IMR-90 (cell line): ENCODE measurements around the gene NPAS3. TPM values are rescaled to one million over a fixed set of nuclear protein-coding genes. Genes with fewer than 3 reads are reported as not detected.

Experiments used
- ATAC-seq: fragments of 200-7000 bp; cut with Tn5 transposase; 2 replicates; pipeline ENCODE4 v1.9.1; 2020; ENCODE audit warnings: low read depth, mild to moderate bottlenecking, moderate library complexity
- BruUV-seq: library from RNA; stranded (reverse); fragments of 400-500 nt; replicated peaks from 2 replicates; lab custom pipeline; 2021; lab: Mats Ljungman, UMichigan
- CTCF ChIA-PET: fragments of 300-600 bp; formaldehyde crosslinking; extraction: SDS; loops from one replicate; lab custom pipeline; 2021; ENCODE audit warnings: antibody characterized with exemption; lab: Yijun Ruan, JAX
- POLR2A ChIA-PET: fragments of 300-600 bp; sonication (Branson Sonifier 250); formaldehyde crosslinking; loops from one replicate; lab custom pipeline; 2022; ENCODE audit warnings: antibody characterized with exemption; ENCODE audit not compliant: unreplicated experiment; lab: Charles Lee
- DNase-seq: peaks from one replicate; pipeline ENCODE4 v3.0.0; 2013
- H2AFZ ChIP-seq: replicated peaks from 2 replicates; pipeline ENCODE3; 2013; ENCODE audit warnings: low read length, mild to moderate bottlenecking; ENCODE audit not compliant: poor library complexity
- H2AK5ac ChIP-seq: 2 replicates; pipeline ENCODE4 v1.6.1; 2013; ENCODE audit warnings: low read depth, low read length, inconsistent platforms
- H2AK9ac ChIP-seq: replicated peaks from 2 replicates; pipeline ENCODE3; 2013; ENCODE audit warnings: mild to moderate bottlenecking, low read depth, low read length, moderate library complexity; ENCODE audit not compliant: poor library complexity
- H2BK120ac ChIP-seq: 2 replicates; pipeline ENCODE4 v1.6.1; 2013; ENCODE audit warnings: low read depth, low read length, inconsistent platforms
- H2BK15ac ChIP-seq: 3 replicates; pipeline ENCODE4 v1.6.1; 2013; ENCODE audit warnings: low read depth, low read length, inconsistent platforms
- H2BK20ac ChIP-seq: 2 replicates; pipeline ENCODE4 v1.6.1; 2013; ENCODE audit warnings: low read depth, mild to moderate bottlenecking, inconsistent platforms, low read length, moderate library complexity
- H2BK5ac ChIP-seq: 2 replicates; pipeline ENCODE4 v1.6.1; 2013; ENCODE audit warnings: mild to moderate bottlenecking, low read depth, low read length, inconsistent platforms; ENCODE audit not compliant: poor library complexity, severe bottlenecking
- H3K14ac ChIP-seq: replicated peaks from 2 replicates; pipeline ENCODE4 v1.6.1; 2013; ENCODE audit warnings: low read depth, low read length, inconsistent platforms
- H3K18ac ChIP-seq: 2 replicates; pipeline ENCODE4 v1.6.1; 2013; ENCODE audit warnings: low read depth, low read length, control low read depth
- H3K23ac ChIP-seq: 2 replicates; pipeline ENCODE4 v1.6.1; 2013; ENCODE audit warnings: low read depth, low read length, inconsistent platforms
- H3K27ac ChIP-seq: 2 replicates; pipeline ENCODE4 v1.5.1; 2013; ENCODE audit warnings: mild to moderate bottlenecking, control low read depth, low read length; ENCODE audit not compliant: insufficient read depth
- H3K27me3 ChIP-seq: 2 replicates; pipeline ENCODE4 v1.6.1; 2013; ENCODE audit warnings: low read length; ENCODE audit not compliant: control insufficient read depth, insufficient read depth
- H3K36me3 ChIP-seq: 2 replicates; pipeline ENCODE4 v1.6.1; 2013; ENCODE audit warnings: low read length, mixed read lengths; ENCODE audit not compliant: control insufficient read depth, insufficient read depth
- H3K4ac ChIP-seq: 2 replicates; pipeline ENCODE4 v1.6.1; 2013; ENCODE audit warnings: low read depth, low read length, inconsistent platforms
- H3K4me1 ChIP-seq: 2 replicates; pipeline ENCODE4 v1.6.1; 2013; ENCODE audit warnings: low read length, mixed read lengths; ENCODE audit not compliant: control insufficient read depth, insufficient read depth
- H3K4me2 ChIP-seq: 2 replicates; pipeline ENCODE4 v1.6.1; 2013; ENCODE audit warnings: low read depth, mild to moderate bottlenecking, control low read depth, low read length, moderate library complexity
- H3K4me3 ChIP-seq: 2 replicates; pipeline ENCODE4 v1.5.1; 2013; ENCODE audit warnings: low read depth, mild to moderate bottlenecking, control low read depth, low read length, moderate library complexity; ENCODE audit not compliant: insufficient read depth
- H3K56ac ChIP-seq: 2 replicates; pipeline ENCODE4 v1.6.1; 2013; ENCODE audit warnings: low read length, inconsistent platforms; ENCODE audit not compliant: insufficient read depth; ENCODE audit errors: extremely low read depth
- H3K79me1 ChIP-seq, 2 experiments: 2 replicates each; pipeline ENCODE4 v1.6.1; 2013; ENCODE audit warnings: low read length in 2 of 2, inconsistent platforms in 1 of 2, low read depth in 1 of 2
- H3K9ac ChIP-seq: 2 replicates; pipeline ENCODE4 v1.6.1; 2013; ENCODE audit warnings: low read depth, low read length, control low read depth
- H3K9me1 ChIP-seq: 2 replicates; pipeline ENCODE4 v1.6.1; 2013; ENCODE audit warnings: low read length, inconsistent platforms; ENCODE audit not compliant: insufficient read depth
- H3K9me3 ChIP-seq: 2 replicates; pipeline ENCODE4 v1.6.1; 2013; ENCODE audit warnings: low read length; ENCODE audit not compliant: control insufficient read depth, insufficient read depth
- H4K20me1 ChIP-seq: 2 replicates; pipeline ENCODE4 v1.6.1; 2013; ENCODE audit warnings: low read length, inconsistent platforms; ENCODE audit not compliant: insufficient read depth
- H4K5ac ChIP-seq: 2 replicates; pipeline ENCODE4 v1.6.1; 2013; ENCODE audit warnings: mild to moderate bottlenecking, low read depth, low read length, control low read depth
- H4K8ac ChIP-seq, 2 experiments: 2 replicates each; pipeline ENCODE4 v1.6.1; 2013; ENCODE audit warnings: low read depth in 2 of 2, low read length in 2 of 2, control low read depth in 1 of 2, inconsistent platforms in 1 of 2
- H4K91ac ChIP-seq: 2 replicates; pipeline ENCODE4 v1.6.1; 2013; ENCODE audit warnings: low read depth, low read length, inconsistent platforms; ENCODE audit not compliant: insufficient read depth
- CEBPB ChIP-seq: IDR thresholded peaks from 2 replicates; pipeline ENCODE4 v1.6.1; 2012; ENCODE audit warnings: low read depth, low read length, improper control_type of control experiment
- MAFK ChIP-seq: IDR thresholded peaks from 2 replicates; pipeline ENCODE4 v1.6.1; 2012; ENCODE audit warnings: low read depth, low read length, improper control_type of control experiment
- MAZ ChIP-seq: IDR thresholded peaks from 2 replicates; pipeline ENCODE4 v1.6.1; 2012; ENCODE audit warnings: low read depth, mild to moderate bottlenecking, low read length, improper control_type of control experiment, moderate library complexity, borderline replicate concordance
- MXI1 ChIP-seq: IDR thresholded peaks from 2 replicates; pipeline ENCODE4 v1.6.1; 2012; ENCODE audit warnings: low read depth, mild to moderate bottlenecking, low read length, moderate library complexity, borderline replicate concordance
- NFE2L2 ChIP-seq: fragments of 150-350 bp; IDR thresholded peaks from 2 replicates; pipeline ENCODE4 v1.6.1; 2016; ENCODE audit warnings: low read depth, mild to moderate bottlenecking, low read length
- RCOR1 ChIP-seq: IDR thresholded peaks from 2 replicates; pipeline ENCODE4 v1.6.1; 2012; ENCODE audit warnings: mild to moderate bottlenecking, low read length, improper control_type of control experiment; ENCODE audit not compliant: insufficient replicate concordance
- RFX5 ChIP-seq: IDR thresholded peaks from 2 replicates; pipeline ENCODE4 v1.8.0; 2012; ENCODE audit warnings: low read depth, mild to moderate bottlenecking, low read length, moderate library complexity
- SMC3 ChIP-seq: fragments of 150-350 bp; IDR thresholded peaks from 2 replicates; pipeline ENCODE4 v1.6.1; 2016; ENCODE audit warnings: low read depth, mild to moderate bottlenecking, antibody characterized with exemption, low read length, moderate library complexity
- WGBS, 2 experiments: methylation state at CpG; one replicate each; pipeline versions ENCODE4 v1.1.5 to v1.1.7; 2013; ENCODE audit warnings: missing lambda C conversion rate in 2 of 2; ENCODE audit not compliant: insufficient read length in 1 of 2; ENCODE audit errors: extremely low coverage in 2 of 2; 5-methylcytosine and 5-hydroxymethylcytosine counted together
- dilution Hi-C: fragments of 300-500 bp; cut with HindIII; formaldehyde crosslinking; loops from one replicate; pipeline ENCODE4 v1.14.3; 2018; ENCODE audit warnings: low sequenced_read_pairs; ENCODE audit not compliant: unreplicated experiment
- in situ Hi-C: fragments of 300-500 bp; cut with MboI; formaldehyde crosslinking; loops from 3 replicates; pipeline ENCODE4 v1.14.3; 2019; ENCODE audit warnings: low sequenced_read_pairs, inconsistent platforms, mixed read lengths
- intact Hi-C: fragments of 100-400 bp; cut with micrococcal nuclease; formaldehyde crosslinking; loops from 2 replicates; pipeline ENCODE4 v1.10.0; 2022
- polyA plus RNA-seq, 3 experiments: library from polyadenylated mRNA; depleted of rRNA; stranded (reverse); fragments of >200 nt; gene quantifications; 2 replicates each; pipeline ENCODE4 v1.2.3, GENCODE V29; 2012; ENCODE audit warnings: low replicate concordance in 1 of 3
- total RNA-seq: library from RNA; depleted of rRNA; stranded (reverse); fragments of >200 nt; gene quantifications from 2 replicates; pipeline ENCODE4 v1.2.3, GENCODE V29; 2012

The NPAS3 gene
- total and polyA plus RNA-seq, 2 of the 4 experiments (the other 2 are of a cell fraction) = not detected

GRCh38 chr14:33738029-33738428 lies 799.4 kb downstream of the NPAS3 start:
- no peak overlapping the region for H3K27ac ChIP-seq
- no peaks in the 10 kb centered on the region for H3K9me3 ChIP-seq
- H3K9ac ChIP-seq = no peak overlapping the region
- no peak overlapping the region for H3K56ac ChIP-seq
- no peak overlapping the region for H2BK120ac ChIP-seq
- no peak overlapping the region for H4K5ac ChIP-seq
- no peak overlapping the region for H3K4me3 ChIP-seq
- no peak overlapping the region for H4K8ac ChIP-seq
- dilution Hi-C loops (no loop called here), intact Hi-C loops (no loop called here), in situ Hi-C loops (no loop called here)
- no CpG with 5 or more reads among the region's 4 CpGs for WGBS, 2 experiments
- no peak overlapping the region for H3K23ac ChIP-seq
- CTCF ChIA-PET = no interaction called here
- TF ChIP-seq CEBPB (no peak), MAFK (no peak), RCOR1 (no peak), SMC3 (no peak), MAZ (no peak), MXI1 (no peak), RFX5 (no peak), NFE2L2 (no peak)
- H2BK15ac ChIP-seq = no peak overlapping the region
- H4K20me1 ChIP-seq = no peaks in the 10 kb centered on the region
- no peak overlapping the region for H3K18ac ChIP-seq
- H2BK20ac ChIP-seq = no peak overlapping the region
- H3K4me1 ChIP-seq = no peaks in the 10 kb centered on the region
- POLR2A ChIA-PET = interaction anchor here (0.6 kb wide), 1 partner anchor 375 kb away, joined by 3 read pairs; no protein-coding TSS in a partner anchor
- H3K36me3 ChIP-seq = no peaks in the 10 kb centered on the region
- H3K9me1 ChIP-seq = no peaks in the 10 kb centered on the region
- no peak for ATAC-seq
- H4K91ac ChIP-seq = no peak overlapping the region
- BruUV-seq = no TSS peak
- no peak overlapping the region for H2AK9ac ChIP-seq
- H3K4ac ChIP-seq = no peak overlapping the region
- DNase-seq = no peak
- H3K79me1 ChIP-seq = no peaks in the 10 kb centered on the region
- H2AFZ ChIP-seq = no peak overlapping the region
- no peak overlapping the region for H2AK5ac ChIP-seq
- no peak overlapping the region for H2BK5ac ChIP-seq
- no peaks in the 10 kb centered on the region for H3K27me3 ChIP-seq
- no peak overlapping the region for H3K4me2 ChIP-seq
- no peak overlapping the region for H3K14ac ChIP-seq
